H9 (cell line): ENCODE results near the gene FHL2. TPM values are rescaled to one million over a fixed set of nuclear protein-coding genes. Genes with fewer than 3 reads are reported as not detected.

Experiments used
- DNase-seq: peaks from one replicate; pipeline ENCODE4 v3.0.0-alpha.2; 2017
- H2AFZ ChIP-seq: one replicate; pipeline ENCODE4 v1.6.1; 2013; ENCODE audit warnings: mild to moderate bottlenecking, low read length, control low read depth, moderate library complexity
- H2AK5ac ChIP-seq: 2 replicates; pipeline ENCODE4 v1.6.1; 2013; ENCODE audit warnings: low read length, control low read depth, mixed read lengths; ENCODE audit not compliant: insufficient read length
- H2BK120ac ChIP-seq: one replicate; pipeline ENCODE4 v1.6.1; 2013; ENCODE audit warnings: low read depth, mild to moderate bottlenecking, low read length, control low read depth, inconsistent platforms; ENCODE audit not compliant: poor library complexity, severe bottlenecking
- H2BK12ac ChIP-seq: 2 replicates; pipeline ENCODE4 v1.6.1; 2013; ENCODE audit warnings: low read length, control low read depth, mixed read lengths, low read depth; ENCODE audit not compliant: insufficient read length
- H2BK15ac ChIP-seq: 2 replicates; pipeline ENCODE4 v1.6.1; 2013; ENCODE audit warnings: low read depth, low read length, control low read depth
- H2BK20ac ChIP-seq: one replicate; pipeline ENCODE4 v1.6.1; 2013; ENCODE audit warnings: low read depth, mild to moderate bottlenecking, low read length, control low read depth, inconsistent platforms; ENCODE audit not compliant: poor library complexity, severe bottlenecking
- H2BK5ac ChIP-seq: 2 replicates; pipeline ENCODE4 v1.6.1; 2013; ENCODE audit warnings: low read length, control low read depth, mixed read lengths; ENCODE audit not compliant: insufficient read length
- H3K14ac ChIP-seq: 2 replicates; pipeline ENCODE4 v1.6.1; 2013; ENCODE audit warnings: low read length, control low read depth; ENCODE audit not compliant: insufficient read depth
- H3K18ac ChIP-seq: 2 replicates; pipeline ENCODE4 v1.6.1; 2013; ENCODE audit warnings: low read depth, mild to moderate bottlenecking, mixed read lengths, low read length, control low read depth; ENCODE audit not compliant: insufficient read length
- H3K23ac ChIP-seq: 2 replicates; pipeline ENCODE4 v1.6.1; 2013; ENCODE audit warnings: low read length, control low read depth, mixed read lengths, low read depth; ENCODE audit not compliant: insufficient read length
- H3K23me2 ChIP-seq: 2 replicates; pipeline ENCODE4 v1.6.1; 2013; ENCODE audit warnings: low read depth, mild to moderate bottlenecking, mixed read lengths, low read length, control low read depth; ENCODE audit not compliant: insufficient read length, poor library complexity, severe bottlenecking
- H3K27ac ChIP-seq: 2 replicates; pipeline ENCODE4 v1.5.1; 2013; ENCODE audit warnings: low read length, control low read depth, mixed read lengths, low read depth; ENCODE audit not compliant: insufficient read length
- H3K27me3 ChIP-seq: 2 replicates; pipeline ENCODE4 v1.6.1; 2013; ENCODE audit warnings: low read length, control low read depth, inconsistent platforms; ENCODE audit not compliant: insufficient read depth
- H3K4ac ChIP-seq: 2 replicates; pipeline ENCODE4 v1.6.1; 2013; ENCODE audit warnings: low read depth, mild to moderate bottlenecking, control low read depth, inconsistent platforms, low read length, moderate library complexity
- H3K4me1 ChIP-seq: 2 replicates; pipeline ENCODE4 v1.6.1; 2013; ENCODE audit warnings: low read length, control low read depth, inconsistent platforms; ENCODE audit not compliant: insufficient read depth
- H3K4me2 ChIP-seq: 2 replicates; pipeline ENCODE4 v1.6.1; 2013; ENCODE audit warnings: low read length, control low read depth, mixed read lengths; ENCODE audit not compliant: insufficient read length, insufficient read depth
- H3K56ac ChIP-seq: 2 replicates; pipeline ENCODE4 v1.6.1; 2013; ENCODE audit warnings: low read depth, mild to moderate bottlenecking, mixed read lengths, low read length, control low read depth; ENCODE audit not compliant: insufficient read length
- H3K79me1 ChIP-seq: 2 replicates; pipeline ENCODE4 v1.6.1; 2013; ENCODE audit warnings: low read depth, mild to moderate bottlenecking, moderate library complexity, low read length, control low read depth, inconsistent platforms; ENCODE audit not compliant: insufficient read depth, poor library complexity, severe bottlenecking
- H3K79me2 ChIP-seq: 2 replicates; pipeline ENCODE4 v1.6.1; 2013; ENCODE audit warnings: low read length, control low read depth, inconsistent platforms; ENCODE audit not compliant: insufficient read depth
- H3K9ac ChIP-seq: 2 replicates; pipeline ENCODE4 v1.6.1; 2013; ENCODE audit warnings: low read length, control low read depth, mixed read lengths; ENCODE audit not compliant: insufficient read length; ENCODE audit errors: extremely low read depth
- H3K9me3 ChIP-seq: one replicate; pipeline ENCODE4 v1.6.1; 2013; ENCODE audit warnings: low read depth, low read length, inconsistent platforms; ENCODE audit not compliant: control insufficient read depth
- H3T11ph ChIP-seq: one replicate; pipeline ENCODE4 v1.6.1; 2013; ENCODE audit warnings: mild to moderate bottlenecking, low read length, control low read depth, inconsistent platforms
- H4K20me1 ChIP-seq: one replicate; pipeline ENCODE4 v1.6.1; 2013; ENCODE audit not compliant: control insufficient read depth, insufficient read length, insufficient read depth
- H4K5ac ChIP-seq: 2 replicates; pipeline ENCODE4 v1.6.1; 2013; ENCODE audit warnings: low read depth, mild to moderate bottlenecking, mixed read lengths, low read length, control low read depth; ENCODE audit not compliant: insufficient read length
- H4K8ac ChIP-seq: replicated peaks from 2 replicates; pipeline ENCODE4 v1.6.1; 2013; ENCODE audit warnings: low read length, control low read depth, mixed read lengths, low read depth; ENCODE audit not compliant: insufficient read length
- H4K91ac ChIP-seq: 2 replicates; pipeline ENCODE4 v1.6.1; 2013; ENCODE audit warnings: low read depth, mild to moderate bottlenecking, moderate library complexity, mixed read lengths, low read length, control low read depth; ENCODE audit not compliant: insufficient read length
- H3K27ac Mint-ChIP-seq, 3 experiments: 2 replicates in 2 of 3; 3 replicates in 1 of 3; pipeline ENCODE4 v1.8.0; 2020 to 2021; ENCODE audit warnings: mixed read lengths in 3 of 3, mild to moderate bottlenecking in 1 of 3, moderate library complexity in 1 of 3
- H3K27me3 Mint-ChIP-seq: 2 replicates; pipeline ENCODE4 v1.8.0; 2021; ENCODE audit warnings: low read depth, mild to moderate bottlenecking, moderate library complexity, mixed read lengths
- H3K36me3 Mint-ChIP-seq, 3 experiments: 2 replicates in 2 of 3; 3 replicates in 1 of 3; pipeline ENCODE4 v1.8.0; 2020 to 2021; ENCODE audit warnings: low read depth in 3 of 3, mixed read lengths in 3 of 3; ENCODE audit not compliant: insufficient read depth in 1 of 3
- H3K4me1 Mint-ChIP-seq, 2 experiments: 2 replicates each; pipeline ENCODE4 v1.8.0; 2020; ENCODE audit warnings: mixed read lengths in 2 of 2
- H3K4me3 Mint-ChIP-seq, 2 experiments: 2 replicates in 1 of 2; 3 replicates in 1 of 2; pipeline ENCODE4 v1.8.0; 2020 to 2021; ENCODE audit warnings: mild to moderate bottlenecking in 2 of 2, mixed read lengths in 2 of 2, moderate library complexity in 1 of 2
- H3K9me3 Mint-ChIP-seq, 2 experiments: 2 replicates in 1 of 2; 3 replicates in 1 of 2; pipeline ENCODE4 v1.8.0; 2020; ENCODE audit warnings: mild to moderate bottlenecking in 2 of 2, mixed read lengths in 2 of 2, moderate library complexity in 1 of 2
- WGBS: extraction: QIAGEN DNeasy Blood & Tissue Kit; methylation state at CpG from one replicate; pipeline ENCODE4 v1.1.7; 2013; ENCODE audit warnings: missing lambda C conversion rate, low lambda C conversion rate, mixed read lengths; ENCODE audit not compliant: insufficient read length; ENCODE audit errors: extremely low coverage; 5-methylcytosine and 5-hydroxymethylcytosine counted together
- total RNA-seq: library from RNA; stranded (reverse); gene quantifications from 2 replicates; pipeline ENCODE4 v1.2.1, GENCODE V29; 2021
- TF ChIP-seq, protein P1 (sequence below): fragments of 200-600 bp; sonication (generic); conservative IDR thresholded peaks from 3 replicates; pipeline ENCODE4 v1.8.0; 2021; ENCODE audit warnings: antibody characterized with exemption, mild to moderate bottlenecking

Gene FHL2
- total RNA-seq, 1 experiment from 2014 or later = 34.9 TPM

DNA sequence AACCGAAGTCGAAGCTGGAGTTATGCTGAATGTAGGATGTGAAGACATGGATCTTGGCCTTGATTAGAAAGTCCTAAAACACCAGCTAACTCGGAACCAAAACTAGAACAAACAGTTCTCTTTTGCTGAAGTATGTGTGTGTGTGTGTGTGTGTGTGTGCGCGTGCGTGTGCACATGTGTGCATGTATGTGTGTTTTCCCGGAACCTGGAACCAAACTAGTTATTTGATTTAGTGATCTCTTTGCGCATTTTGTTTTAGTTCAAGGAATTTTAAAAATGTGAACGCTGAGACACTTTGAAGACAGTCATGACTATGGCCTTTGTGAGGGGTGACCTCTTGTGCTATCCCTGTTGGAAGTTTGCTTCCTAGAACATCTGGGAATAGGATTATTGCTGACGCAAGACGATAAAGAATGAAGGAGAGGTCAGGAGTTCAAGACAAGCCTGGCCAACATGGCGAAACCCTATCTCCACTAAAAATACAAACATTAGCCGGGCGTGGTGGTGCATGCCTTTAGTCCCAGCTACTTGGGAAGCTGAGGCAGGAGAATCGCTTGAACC lies 23.8 kb downstream of the FHL2 start:
- peaks cover 0 to 29% (median 19%) of the 10 kb centered on the region in 3 experiments; a peak in 5 of 7 replicates for H3K36me3 Mint-ChIP-seq
- WGBS = no CpG with 5 or more reads among the region's 15 CpGs
- Histone ChIP-seq H4K5ac (no peak overlapping the region), H3K23ac (no peak overlapping the region), H3K27me3 (no peaks in the 10 kb centered on the region), H3K23me2 (no peaks in the 10 kb centered on the region), H4K91ac (no peak overlapping the region), H3K79me2 (no peaks in the 10 kb centered on the region), H2AK5ac (no peak overlapping the region), H3K27ac (no peak overlapping the region), H2BK120ac (no peak overlapping the region), H2BK5ac (no peak overlapping the region), H2BK20ac (no peak overlapping the region), H3K9me3 (no peaks in the 10 kb centered on the region), H3K56ac (no peak overlapping the region), H3K14ac (no peak overlapping the region), H2BK15ac (no peak overlapping the region), H3K9ac (no peak overlapping the region), H3K4me2 (no peak overlapping the region), H4K20me1 (no peaks in the 10 kb centered on the region), H3K18ac (no peak overlapping the region), H3K4ac (no peak overlapping the region), H2AFZ (no peak overlapping the region), H3K79me1 (no peaks in the 10 kb centered on the region), H4K8ac (no peak overlapping the region), H3K4me1 (no peaks in the 10 kb centered on the region), H2BK12ac (no peak overlapping the region), H3T11ph (no peak overlapping the region)
- H3K4me1 Mint-ChIP-seq = 0 out of 4 replicates have a peak, but pooled peaks cover 0 to 2% of the 10 kb centered on the region in 2 experiments
- H3K27ac Mint-ChIP-seq = 0 out of 7 replicates have a peak overlapping the region, but pooled peaks of 1 of the 3 experiments have one; percentile 23
- TF ChIP-seq, protein P1, sequence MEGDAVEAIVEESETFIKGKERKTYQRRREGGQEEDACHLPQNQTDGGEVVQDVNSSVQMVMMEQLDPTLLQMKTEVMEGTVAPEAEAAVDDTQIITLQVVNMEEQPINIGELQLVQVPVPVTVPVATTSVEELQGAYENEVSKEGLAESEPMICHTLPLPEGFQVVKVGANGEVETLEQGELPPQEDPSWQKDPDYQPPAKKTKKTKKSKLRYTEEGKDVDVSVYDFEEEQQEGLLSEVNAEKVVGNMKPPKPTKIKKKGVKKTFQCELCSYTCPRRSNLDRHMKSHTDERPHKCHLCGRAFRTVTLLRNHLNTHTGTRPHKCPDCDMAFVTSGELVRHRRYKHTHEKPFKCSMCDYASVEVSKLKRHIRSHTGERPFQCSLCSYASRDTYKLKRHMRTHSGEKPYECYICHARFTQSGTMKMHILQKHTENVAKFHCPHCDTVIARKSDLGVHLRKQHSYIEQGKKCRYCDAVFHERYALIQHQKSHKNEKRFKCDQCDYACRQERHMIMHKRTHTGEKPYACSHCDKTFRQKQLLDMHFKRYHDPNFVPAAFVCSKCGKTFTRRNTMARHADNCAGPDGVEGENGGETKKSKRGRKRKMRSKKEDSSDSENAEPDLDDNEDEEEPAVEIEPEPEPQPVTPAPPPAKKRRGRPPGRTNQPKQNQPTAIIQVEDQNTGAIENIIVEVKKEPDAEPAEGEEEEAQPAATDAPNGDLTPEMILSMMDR = no peak
- no peaks in the 10 kb centered on the region for H3K9me3 Mint-ChIP-seq
- H3K27me3 Mint-ChIP-seq = no peaks in the 10 kb centered on the region; the same call in 1 of the 2 replicates
- no peak for DNase-seq
- no peak overlapping the region for H3K4me3 Mint-ChIP-seq
